Hepatocyte (in vitro differentiated cells): ENCODE measurements around the gene USP19. TPM values are rescaled to one million over a fixed set of nuclear protein-coding genes. Genes with fewer than 3 reads are reported as not detected.

Experiments used
- DNase-seq: peaks from one replicate; pipeline ENCODE4 v3.0.0-alpha.2; 2016; ENCODE audit warnings: low spot score
- H2AFZ ChIP-seq: fragments of 200-600 bp; sonication (generic); 2 replicates; pipeline ENCODE4 v1.6.0; 2016; ENCODE audit warnings: antibody characterized with exemption, mild to moderate bottlenecking
- H3K27ac ChIP-seq: fragments of 200-600 bp; sonication (generic); 2 replicates; pipeline ENCODE4 v1.5.1; 2016; ENCODE audit warnings: mild to moderate bottlenecking
- H3K27me3 ChIP-seq: fragments of 200-600 bp; sonication (generic); 2 replicates; pipeline ENCODE4 v1.6.1; 2016
- H3K36me3 ChIP-seq: fragments of 200-600 bp; sonication (generic); replicated peaks from 2 replicates; pipeline ENCODE4 v1.5.1; 2016; ENCODE audit warnings: low read depth; ENCODE audit not compliant: insufficient read depth
- H3K4me1 ChIP-seq: fragments of 200-600 bp; sonication (generic); 2 replicates; pipeline ENCODE4 v1.5.1; 2016; ENCODE audit warnings: mild to moderate bottlenecking, moderate library complexity; ENCODE audit not compliant: insufficient read depth
- H3K4me2 ChIP-seq: fragments of 200-600 bp; sonication (generic); 2 replicates; pipeline ENCODE4 v1.6.0; 2016
- H3K4me3 ChIP-seq: fragments of 200-600 bp; sonication (generic); 2 replicates; pipeline ENCODE4 v1.5.1; 2016; ENCODE audit warnings: mild to moderate bottlenecking
- H3K79me2 ChIP-seq: fragments of 200-600 bp; sonication (generic); 2 replicates; pipeline ENCODE4 v1.6.0; 2017; ENCODE audit warnings: mild to moderate bottlenecking
- H3K9me2 ChIP-seq: fragments of 200-600 bp; sonication (generic); replicated peaks from 2 replicates; pipeline ENCODE4 v1.6.0; 2017; ENCODE audit warnings: mild to moderate bottlenecking; ENCODE audit not compliant: insufficient read depth
- H3K9me3 ChIP-seq: fragments of 200-600 bp; sonication (generic); 2 replicates; pipeline ENCODE4 v1.5.1; 2016; ENCODE audit warnings: low read depth, mild to moderate bottlenecking
- H4K20me1 ChIP-seq: fragments of 200-600 bp; sonication (generic); 2 replicates; pipeline ENCODE4 v1.6.0; 2016; ENCODE audit warnings: mild to moderate bottlenecking; ENCODE audit not compliant: insufficient read depth, poor library complexity, severe bottlenecking
- EZH2 ChIP-seq: fragments of 200-600 bp; sonication (generic); IDR thresholded peaks from 2 replicates; pipeline ENCODE4 v1.6.1; 2016; ENCODE audit warnings: antibody characterized with exemption, mild to moderate bottlenecking, borderline replicate concordance
- EZH2phosphoT487 ChIP-seq: fragments of 200-600 bp; sonication (generic); IDR thresholded peaks from one replicate; pipeline ENCODE4 v1.6.1; 2018; ENCODE audit warnings: antibody characterized with exemption, mild to moderate bottlenecking, low read depth, moderate library complexity; ENCODE audit not compliant: unreplicated experiment, severe bottlenecking
- WGBS: methylation state at CpG from one replicate; pipeline ENCODE4 v1.1.6; 2016; ENCODE audit warnings: low lambda C conversion rate; ENCODE audit errors: missing lambda C conversion rate; 5-methylcytosine and 5-hydroxymethylcytosine counted together
- polyA plus RNA-seq: library from polyadenylated mRNA; unstranded; fragments of >200 nt; fragmentation: Nextera tagmentation; extraction: Ambion mirVana; gene quantifications from 2 replicates; pipeline ENCODE4 v1.2.1, GENCODE V29; 2016
- total RNA-seq: library from RNA; depleted of rRNA; stranded (reverse); fragments of >200 nt; gene quantifications from 2 replicates; pipeline ENCODE4 v1.2.3, GENCODE V29; 2014
- TF ChIP-seq, protein P1 (sequence below): fragments of 200-600 bp; sonication (generic); IDR thresholded peaks from 2 replicates; pipeline ENCODE4 v1.5.1; 2016; ENCODE audit warnings: antibody characterized with exemption, mild to moderate bottlenecking; ENCODE audit not compliant: poor library complexity

USP19 gene
- total and polyA plus RNA-seq, 2 experiments from 2014 or later = 32.7 to 44.2 TPM

DNA sequence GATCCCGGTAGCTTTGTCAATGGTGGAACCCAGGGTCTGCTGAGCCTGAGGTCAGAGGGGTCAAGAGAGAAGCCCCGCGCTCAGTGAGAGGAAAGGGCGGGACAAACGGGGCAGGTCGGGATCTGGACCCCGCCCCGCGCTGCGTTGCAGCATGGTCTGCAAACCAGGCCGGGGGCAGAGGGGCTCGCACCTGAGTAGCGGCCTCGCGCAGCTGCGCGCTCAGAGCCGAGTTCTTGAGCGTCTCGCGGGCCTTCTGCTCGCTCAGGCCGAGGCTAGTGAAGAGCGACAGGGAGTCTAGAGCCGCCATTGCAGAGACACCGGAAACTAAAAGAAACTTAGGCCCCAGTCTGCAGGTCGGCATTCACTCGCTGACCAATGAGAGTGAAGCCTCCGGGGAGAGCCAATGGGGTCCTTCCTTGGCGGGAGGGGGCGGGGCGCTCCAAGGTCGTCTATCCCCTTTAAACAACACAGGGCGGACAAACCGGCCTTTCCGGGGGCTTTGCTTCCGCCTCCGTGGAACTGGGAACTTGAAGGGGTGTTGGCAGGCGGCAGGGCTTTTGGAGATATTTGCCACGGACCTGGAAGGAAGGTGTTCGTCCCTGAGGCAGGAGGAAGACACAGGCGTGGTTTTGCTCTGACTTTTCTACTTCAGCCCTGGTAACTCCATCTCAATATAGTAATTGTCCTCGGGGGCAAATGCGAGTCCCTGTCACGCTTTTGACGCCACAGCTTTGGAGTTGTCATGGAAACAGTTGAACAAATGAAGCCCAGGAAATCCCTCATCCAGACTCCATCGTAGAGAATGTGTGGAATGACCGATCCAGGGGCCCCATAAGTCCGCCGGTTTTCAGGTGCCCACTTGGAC, 16.0 kb downstream of the USP19 start, which contains the start of gene QARS1:
TSS of gene QARS1 (minus strand) at position 331 of the 865 bp plus-strand sequence. CDS start at position 307, 24 bp downstream.
- 1% methylated on average over 50 of the region's 50 CpGs for WGBS

DNA sequence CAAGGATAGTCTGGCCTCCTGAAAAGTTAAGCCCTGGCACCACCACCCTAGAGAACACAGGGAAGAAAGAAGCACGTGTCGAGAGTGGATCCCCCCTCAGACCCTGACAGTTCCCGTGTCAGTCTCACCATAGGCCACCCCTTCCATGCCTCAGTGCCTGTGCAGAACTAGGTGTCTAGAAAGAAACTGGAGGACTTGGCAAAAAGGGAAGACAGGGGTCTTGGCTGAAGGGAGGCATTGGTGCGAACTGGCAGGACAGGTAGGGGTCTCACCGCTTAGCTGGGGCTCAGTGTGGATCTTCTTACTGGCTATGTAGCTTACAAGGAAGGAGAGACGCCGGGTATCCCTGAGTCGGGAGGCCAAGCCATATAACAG, 16.6 kb downstream of the USP19 start:
- H3K4me1 ChIP-seq = peaks cover 5% of the 10 kb centered on the region
- no peak for DNase-seq
- peak overlapping the region; percentile 89 for H3K27ac ChIP-seq
- H3K27me3 ChIP-seq = no peaks in the 10 kb centered on the region
- peaks cover 20% of the 10 kb centered on the region for H3K79me2 ChIP-seq
- peak overlapping the region; percentile 51 for H2AFZ ChIP-seq
- H3K36me3 ChIP-seq = no peaks in the 10 kb centered on the region
- TF ChIP-seq, protein P1, sequence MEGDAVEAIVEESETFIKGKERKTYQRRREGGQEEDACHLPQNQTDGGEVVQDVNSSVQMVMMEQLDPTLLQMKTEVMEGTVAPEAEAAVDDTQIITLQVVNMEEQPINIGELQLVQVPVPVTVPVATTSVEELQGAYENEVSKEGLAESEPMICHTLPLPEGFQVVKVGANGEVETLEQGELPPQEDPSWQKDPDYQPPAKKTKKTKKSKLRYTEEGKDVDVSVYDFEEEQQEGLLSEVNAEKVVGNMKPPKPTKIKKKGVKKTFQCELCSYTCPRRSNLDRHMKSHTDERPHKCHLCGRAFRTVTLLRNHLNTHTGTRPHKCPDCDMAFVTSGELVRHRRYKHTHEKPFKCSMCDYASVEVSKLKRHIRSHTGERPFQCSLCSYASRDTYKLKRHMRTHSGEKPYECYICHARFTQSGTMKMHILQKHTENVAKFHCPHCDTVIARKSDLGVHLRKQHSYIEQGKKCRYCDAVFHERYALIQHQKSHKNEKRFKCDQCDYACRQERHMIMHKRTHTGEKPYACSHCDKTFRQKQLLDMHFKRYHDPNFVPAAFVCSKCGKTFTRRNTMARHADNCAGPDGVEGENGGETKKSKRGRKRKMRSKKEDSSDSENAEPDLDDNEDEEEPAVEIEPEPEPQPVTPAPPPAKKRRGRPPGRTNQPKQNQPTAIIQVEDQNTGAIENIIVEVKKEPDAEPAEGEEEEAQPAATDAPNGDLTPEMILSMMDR = no peak
- no peak for TF ChIP-seq EZH2
- no peak for TF ChIP-seq EZH2phosphoT487
- WGBS = 17% methylated on average over 8 of the region's 8 CpGs
- peak overlapping the region; percentile 64 for H3K4me3 ChIP-seq
- H3K9me2 ChIP-seq = no peaks in the 10 kb centered on the region
- no peaks in the 10 kb centered on the region for H3K9me3 ChIP-seq
- peak overlapping the region; percentile 95 for H3K4me2 ChIP-seq
- no peaks in the 10 kb centered on the region for H4K20me1 ChIP-seq

More for the DNA sequence above, 16.0 kb downstream of the USP19 start, which contains the start of gene QARS1:
- Histone ChIP-seq H2AFZ (peak within 1 kb of the TSS; percentile 67), H3K36me3 (no peaks in the 10 kb centered on the region), H3K4me1 (peaks cover 5% of the 10 kb centered on the region), H3K9me3 (no peaks in the 10 kb centered on the region), H3K9me2 (no peaks in the 10 kb centered on the region), H3K27me3 (no peaks in the 10 kb centered on the region), H3K4me2 (peak within 1 kb of the TSS; percentile 95), H3K4me3 (peak within 1 kb of the TSS; percentile 64), H3K27ac (peak within 1 kb of the TSS; percentile 89), H3K79me2 (peaks cover 20% of the 10 kb centered on the region), H4K20me1 (no peaks in the 10 kb centered on the region)
- TF ChIP-seq EZH2phosphoT487 (no peak), EZH2 (no peak)
- TF ChIP-seq, protein P1 = no peak
- DNase-seq = peak; percentile 95

DNA sequence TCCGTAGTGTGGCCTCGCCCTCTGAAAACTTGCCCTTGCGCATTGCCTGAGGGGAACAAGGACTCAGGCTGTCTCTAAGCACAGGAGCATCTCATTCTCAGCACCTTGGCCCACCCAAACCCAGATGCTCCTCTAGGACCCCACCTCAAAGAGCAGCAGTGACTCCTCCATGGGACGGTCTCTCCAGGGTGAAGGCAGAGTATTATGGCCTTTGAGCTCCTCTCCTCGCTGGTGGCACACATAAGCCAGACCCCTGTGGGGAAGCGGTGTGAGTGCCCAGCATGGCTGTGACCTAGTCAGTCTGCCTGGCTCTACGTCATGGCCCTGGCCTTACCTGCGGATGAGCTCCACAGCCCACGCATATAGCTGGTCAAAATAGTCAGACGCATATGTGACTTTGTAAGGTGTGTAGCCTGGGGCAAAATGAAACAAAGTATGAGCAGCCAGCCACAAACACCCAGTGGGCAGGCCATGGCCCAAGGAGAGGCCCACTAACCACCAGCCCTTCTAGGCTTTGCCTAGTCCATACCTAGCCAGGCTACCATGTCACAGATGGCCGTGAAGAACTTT, 20.5 kb downstream of the USP19 start:
- no peak overlapping the region for H3K4me3 ChIP-seq
- peaks cover 6% of the 10 kb centered on the region for H3K4me1 ChIP-seq
- H2AFZ ChIP-seq = no peak overlapping the region
- TF ChIP-seq EZH2 = no peak
- no peak for TF ChIP-seq EZH2phosphoT487
- TF ChIP-seq, protein P1 = no peak
- H3K36me3 ChIP-seq = no peaks in the 10 kb centered on the region
- 95% methylated on average over 11 of the region's 11 CpGs for WGBS
- H4K20me1 ChIP-seq = no peaks in the 10 kb centered on the region
- H3K27me3 ChIP-seq = no peaks in the 10 kb centered on the region
- DNase-seq = no peak
- H3K9me3 ChIP-seq = no peaks in the 10 kb centered on the region
- H3K9me2 ChIP-seq = no peaks in the 10 kb centered on the region
- H3K4me2 ChIP-seq = no peak overlapping the region
- peaks cover 20% of the 10 kb centered on the region for H3K79me2 ChIP-seq
- H3K27ac ChIP-seq = no peak overlapping the region
